SKM-1 treated with dmso at 0.1 percent for 144 hours (cell line): ENCODE results near the gene DDIT3.

ENCODE experiments used
- DNase-seq: peaks from one replicate; lab custom pipeline; 2025; ENCODE audit not compliant: unreplicated experiment; lab: John Stamatoyannopoulos, UW

DDIT3 gene

GRCh38 chr12:57487597-57488401 lies 32.5 kb downstream of the DDIT3 start, which contains the start of gene MARS1:
MARS1 (plus strand) TSS chr12:57488068; CDS start chr12:57488091, 23 bp downstream.
- DNase-seq: peak; percentile 74

GRCh38 chr12:57487055-57487596 lies 33.2 kb downstream of the DDIT3 start:
- no peak for DNase-seq

GRCh38 chr12:57485695-57486094 lies 34.6 kb downstream of the DDIT3 start:
- DNase-seq: no peak

GRCh38 chr12:57483466-57483865 lies 36.8 kb downstream of the DDIT3 start:
- DNase-seq: no peak

GRCh38 chr12:57481671-57482070 lies 38.6 kb downstream of the DDIT3 start:
- no peak for DNase-seq

- DNase-seq: no peak
Measured at GRCh38 chr12:57479376-57480115, 40.8 kb downstream of the DDIT3 start, which contains the start of gene ARHGAP9. ARHGAP9 (minus strand) TSS chr12:57479866; CDS start chr12:57479406, 460 bp downstream.

GRCh38 chr12:57479043-57479375 lies 41.3 kb downstream of the DDIT3 start:
- no peak for DNase-seq

GRCh38 chr12:57477710-57478681 lies 42.3 kb downstream of the DDIT3 start:
- DNase-seq: no peak

GRCh38 chr12:57476993-57477709 lies 43.2 kb downstream of the DDIT3 start:
- no peak for DNase-seq

GRCh38 chr12:57476162-57476992 lies 43.9 kb downstream of the DDIT3 start:
- no peak for DNase-seq

GRCh38 chr12:57475271-57476161 lies 44.8 kb downstream of the DDIT3 start:
- no peak for DNase-seq

GRCh38 chr12:57474862-57475261 lies 45.5 kb downstream of the DDIT3 start:
- DNase-seq: no peak

GRCh38 chr12:57474430-57474829 lies 45.9 kb downstream of the DDIT3 start:
- DNase-seq: no peak

GRCh38 chr12:57473886-57474285 lies 46.4 kb downstream of the DDIT3 start:
- DNase-seq: no peak

GRCh38 chr12:57473392-57473791 lies 46.9 kb downstream of the DDIT3 start:
- DNase-seq: no peak

GRCh38 chr12:57472391-57472790 lies 47.9 kb downstream of the DDIT3 start:
- no peak for DNase-seq

GRCh38 chr12:57471661-57472060 lies 48.7 kb downstream of the DDIT3 start:
- DNase-seq: no peak

GRCh38 chr12:57470970-57471656 lies 49.2 kb downstream of the DDIT3 start:
- DNase-seq: no peak
